HCT116 (cell line): Measurements from ENCODE around the gene TRAF5. TPM values are rescaled to one million over a fixed set of nuclear protein-coding genes. Genes with fewer than 3 reads are reported as not detected.

Source experiments
- ATAC-seq: fragments of 200-7000 bp; cut with Tn5 transposase; 2 replicates; pipeline ENCODE4 v1.9.1; 2020; ENCODE audit warnings: mild to moderate bottlenecking, moderate library complexity
- BruUV-seq: library from RNA; stranded (reverse); fragments of 400-500 nt; replicated peaks from 2 replicates; lab custom pipeline; 2021; lab: Mats Ljungman, UMichigan
- CTCF ChIA-PET: fragments of 300-600 bp; sonication (Branson Sonifier 250); formaldehyde crosslinking; loops from one replicate; lab custom pipeline; 2021; ENCODE audit warnings: antibody characterized with exemption; lab: Charles Lee
- POLR2A ChIA-PET: fragments of 300-600, 350-600 bp; sonication (Branson Sonifier 250); formaldehyde crosslinking; loops from one replicate; lab custom pipeline; 2021; ENCODE audit warnings: antibody characterized with exemption; lab: Charles Lee
- RAD21 ChIA-PET, 2 experiments: fragments of 300-600 bp; sonication (Branson Sonifier 250); formaldehyde crosslinking; loops; one replicate each; lab custom pipeline; 2023; ENCODE audit warnings: low total read pairs in 2 of 2; ENCODE audit not compliant: uncharacterized antibody in 2 of 2, unreplicated experiment in 2 of 2, low non-redundant PET in 1 of 2; lab: Charles Lee
- DNase-seq: peaks from one replicate; pipeline ENCODE4 v3.0.0-alpha.2; 2010; ENCODE audit warnings: low read depth, low spot score
- H2AFZ ChIP-seq: fragments of 200-600 bp; shearing (Covaris generic), sonication (generic); 2 replicates; pipeline ENCODE4 v1.6.1; 2017; ENCODE audit warnings: low read depth, mixed run types, mixed read lengths, antibody characterized with exemption, low read length; ENCODE audit not compliant: poor library complexity, severe bottlenecking
- H3K27ac ChIP-seq: 2 replicates; pipeline ENCODE4 v1.5.1; 2012; ENCODE audit warnings: low read depth, low read length
- H3K27me3 ChIP-seq: fragments of 200-600 bp; sonication (generic); 2 replicates; pipeline ENCODE4 v1.6.1; 2016; ENCODE audit warnings: mixed run types, low read length, mixed read lengths; ENCODE audit not compliant: insufficient read depth
- H3K36me3 ChIP-seq, 2 experiments: fragments of 200-500 bp in 1 of 2; fragments of 200-600 bp in 1 of 2; sonication (Bioruptor generic) in 1 of 2; sonication (generic) in 1 of 2; 2 replicates each; pipeline versions ENCODE4 v1.5.1 to v1.6.1; 2014 to 2016; ENCODE audit warnings: low read length in 2 of 2, inconsistent platforms in 1 of 2, mixed read lengths in 1 of 2, mixed run types in 1 of 2; ENCODE audit not compliant: insufficient read depth in 2 of 2, control insufficient read depth in 1 of 2
- H3K4me1 ChIP-seq, 2 experiments: fragments of 200-600 bp in 1 of 2; sonication (generic) in 1 of 2; 2 replicates each; pipeline versions ENCODE4 v1.5.1 to v1.6.1; 2012 to 2017; ENCODE audit warnings: low read length in 2 of 2, inconsistent platforms in 1 of 2, mild to moderate bottlenecking in 1 of 2, mixed read lengths in 1 of 2, mixed run types in 1 of 2, moderate library complexity in 1 of 2; ENCODE audit not compliant: insufficient read depth in 2 of 2, control insufficient read depth in 1 of 2
- H3K4me2 ChIP-seq: fragments of 200-600 bp; sonication (generic); 2 replicates; pipeline ENCODE4 v1.6.1; 2017; ENCODE audit warnings: mixed run types, low read length, mixed read lengths
- H3K4me3 ChIP-seq, 2 experiments: fragments of 200-600 bp in 1 of 2; sonication (generic) in 1 of 2; replicated peaks in 1 of 2; 2 replicates each; pipeline ENCODE4 v1.5.1; 2011 to 2016; ENCODE audit warnings: low read length in 2 of 2, control low read depth in 1 of 2, low read depth in 1 of 2, mild to moderate bottlenecking in 1 of 2, mixed read lengths in 1 of 2, mixed run types in 1 of 2
- H3K79me2 ChIP-seq: fragments of 200-600 bp; sonication (generic); 2 replicates; pipeline ENCODE4 v1.6.1; 2017; ENCODE audit warnings: mild to moderate bottlenecking, mixed run types, low read length, moderate library complexity, mixed read lengths; ENCODE audit not compliant: insufficient read depth
- H3K9ac ChIP-seq: fragments of 200-600 bp; sonication (generic); 2 replicates; pipeline ENCODE4 v1.6.1; 2016; ENCODE audit warnings: low read length, mixed read lengths
- H3K9me2 ChIP-seq: fragments of 200-600 bp; sonication (generic), shearing (Covaris generic); 2 replicates; pipeline ENCODE4 v1.6.1; 2017; ENCODE audit warnings: mixed run types, mild to moderate bottlenecking, moderate library complexity; ENCODE audit not compliant: insufficient read depth
- H3K9me3 ChIP-seq, 2 experiments: fragments of 200-500 bp in 1 of 2; fragments of 200-600 bp in 1 of 2; sonication (Bioruptor generic) in 1 of 2; sonication (generic) in 1 of 2; 2 replicates each; pipeline ENCODE4 v1.6.1; 2014 to 2017; ENCODE audit warnings: low read length in 2 of 2, mixed read lengths in 2 of 2, inconsistent platforms in 1 of 2, low read depth in 1 of 2, mild to moderate bottlenecking in 1 of 2, mixed run types in 1 of 2, moderate library complexity in 1 of 2; ENCODE audit not compliant: control insufficient read depth in 1 of 2, insufficient read depth in 1 of 2
- H4K20me1 ChIP-seq: fragments of 200-600 bp; sonication (generic), shearing (Covaris generic); 2 replicates; pipeline ENCODE4 v1.6.1; 2017; ENCODE audit warnings: mixed run types, mild to moderate bottlenecking, moderate library complexity; ENCODE audit not compliant: insufficient read depth
- CBX3 ChIP-seq: IDR thresholded peaks from 2 replicates; pipeline ENCODE4 v1.6.1; 2012; ENCODE audit warnings: low read depth
- CEBPB ChIP-seq: IDR thresholded peaks from 2 replicates; pipeline ENCODE4 v1.6.1; 2012; ENCODE audit warnings: low read depth
- EGR1 ChIP-seq: IDR thresholded peaks from 2 replicates; pipeline ENCODE4 v1.6.1; 2012; ENCODE audit warnings: low read depth
- EZH2 ChIP-seq: fragments of 200-600 bp; sonication (generic); IDR thresholded peaks from 2 replicates; pipeline ENCODE4 v1.6.1; 2017; ENCODE audit warnings: antibody characterized with exemption, mixed run types
- EZH2phosphoT487 ChIP-seq: fragments of 200-600 bp; IDR thresholded peaks from 2 replicates; pipeline ENCODE4 v1.6.1; 2018; ENCODE audit warnings: antibody characterized with exemption, borderline replicate concordance
- FOSL1 ChIP-seq: IDR thresholded peaks from 2 replicates; pipeline ENCODE4 v1.6.1; 2012; ENCODE audit warnings: low read depth
- POLR2A ChIP-seq: IDR thresholded peaks from 2 replicates; pipeline ENCODE4 v1.7.0; 2011; ENCODE audit warnings: borderline replicate concordance; ENCODE audit not compliant: insufficient read depth, insufficient read length; ENCODE audit errors: extremely low read depth
- POLR2AphosphoS5 ChIP-seq: IDR thresholded peaks from 2 replicates; pipeline ENCODE4 v1.6.1; 2011; ENCODE audit warnings: mild to moderate bottlenecking, low read depth, low read length, moderate library complexity
- SIN3A ChIP-seq: IDR thresholded peaks from 2 replicates; pipeline ENCODE4 v1.6.1; 2012; ENCODE audit warnings: low read depth
- SP1 ChIP-seq: IDR thresholded peaks from 2 replicates; pipeline ENCODE4 v1.6.1; 2012; ENCODE audit warnings: low read depth
- SRF ChIP-seq: IDR thresholded peaks from 2 replicates; pipeline ENCODE4 v1.6.1; 2012; ENCODE audit warnings: low read depth
- YY1 ChIP-seq: IDR thresholded peaks from 2 replicates; pipeline ENCODE4 v1.6.1; 2011; ENCODE audit warnings: low read length, low read depth, moderate library complexity, mild to moderate bottlenecking; ENCODE audit not compliant: insufficient replicate concordance; ENCODE audit errors: extremely low read depth
- ZFX ChIP-seq: fragments of 450-650 bp; IDR thresholded peaks from 2 replicates; pipeline ENCODE4 v1.6.1; 2017
- ZNF274 ChIP-seq: fragments of 200-500 bp; sonication (Bioruptor generic); IDR thresholded peaks from 2 replicates; pipeline ENCODE4 v1.6.1; 2014; ENCODE audit warnings: mild to moderate bottlenecking, low read depth, low read length, inconsistent platforms
- intact Hi-C: fragments of 100-400 bp; cut with micrococcal nuclease; formaldehyde crosslinking; loops from 2 replicates; pipeline ENCODE4 v1.10.0; 2022
- total RNA-seq: library from RNA; stranded (reverse); gene quantifications from one replicate; pipeline ENCODE4 v1.2.1, GENCODE V29; 2021; ENCODE audit not compliant: unreplicated experiment
- TF ChIP-seq, protein P1 (sequence below), 3 experiments: fragments of 200-600 bp in 1 of 3; sonication (generic) in 1 of 3; IDR thresholded peaks in 2 of 3; conservative IDR thresholded peaks in 1 of 3; 2 replicates each; pipeline ENCODE4 v1.5.1; 2012 to 2017; ENCODE audit warnings: low read depth in 2 of 3, low read length in 2 of 3, antibody characterized with exemption in 1 of 3, borderline replicate concordance in 1 of 3, control low read depth in 1 of 3, mild to moderate bottlenecking in 1 of 3, mixed read lengths in 1 of 3, mixed run types in 1 of 3, moderate library complexity in 1 of 3; ENCODE audit not compliant: insufficient read depth in 1 of 3
- TF ChIP-seq, protein P2 (sequence below): IDR thresholded peaks from 2 replicates; pipeline ENCODE4 v1.6.1; 2012
- TF ChIP-seq, protein P3 (sequence below): IDR thresholded peaks from 2 replicates; pipeline ENCODE4 v1.6.1; 2011; ENCODE audit warnings: mild to moderate bottlenecking, low read length, moderate library complexity; ENCODE audit not compliant: insufficient replicate concordance; ENCODE audit errors: extremely low read depth
- TF ChIP-seq, protein P4 (sequence below): IDR thresholded peaks from 2 replicates; pipeline ENCODE4 v1.6.1; 2012

The TRAF5 gene
- total RNA-seq, 1 experiment from 2014 or later: 6.5 TPM

DNA sequence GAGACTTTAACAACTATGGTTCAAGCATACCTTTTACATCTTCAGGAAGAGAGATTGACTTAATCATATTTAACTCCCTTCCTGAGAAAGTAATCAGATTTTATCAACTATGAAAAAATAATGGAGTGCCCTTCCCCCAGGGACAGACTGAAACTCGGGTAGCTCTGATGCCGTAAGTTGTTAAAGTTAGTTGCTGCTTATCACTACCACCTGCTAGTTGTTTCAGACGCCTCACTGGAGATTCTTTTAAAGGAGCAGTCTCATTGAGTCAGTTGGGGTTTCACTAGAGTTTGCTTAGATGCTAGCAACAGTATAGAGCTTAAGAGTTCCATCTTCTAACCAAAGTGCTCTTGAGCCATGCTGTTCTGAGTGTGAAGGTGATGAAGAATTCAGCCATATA lies 17.0 kb upstream of the TRAF5 start:
- Histone ChIP-seq H3K4me3 (no peak overlapping the region), H3K9ac (no peak overlapping the region), H3K36me3 (peaks cover 3 to 7% of the 10 kb centered on the region in 2 experiments; a peak in 3 of 4 replicates), H2AFZ (no peak overlapping the region), H3K79me2 (no peaks in the 10 kb centered on the region), H3K4me2 (no peak overlapping the region), H3K9me2 (no peaks in the 10 kb centered on the region), H3K27ac (no peak overlapping the region), H3K9me3 (no peaks in the 10 kb centered on the region), H4K20me1 (no peaks in the 10 kb centered on the region), H3K4me1 (no peaks in the 10 kb centered on the region), H3K27me3 (no peaks in the 10 kb centered on the region)
- RAD21 ChIA-PET: no interaction called here
- POLR2A ChIA-PET: no interaction called here
- TF ChIP-seq, protein P1, sequence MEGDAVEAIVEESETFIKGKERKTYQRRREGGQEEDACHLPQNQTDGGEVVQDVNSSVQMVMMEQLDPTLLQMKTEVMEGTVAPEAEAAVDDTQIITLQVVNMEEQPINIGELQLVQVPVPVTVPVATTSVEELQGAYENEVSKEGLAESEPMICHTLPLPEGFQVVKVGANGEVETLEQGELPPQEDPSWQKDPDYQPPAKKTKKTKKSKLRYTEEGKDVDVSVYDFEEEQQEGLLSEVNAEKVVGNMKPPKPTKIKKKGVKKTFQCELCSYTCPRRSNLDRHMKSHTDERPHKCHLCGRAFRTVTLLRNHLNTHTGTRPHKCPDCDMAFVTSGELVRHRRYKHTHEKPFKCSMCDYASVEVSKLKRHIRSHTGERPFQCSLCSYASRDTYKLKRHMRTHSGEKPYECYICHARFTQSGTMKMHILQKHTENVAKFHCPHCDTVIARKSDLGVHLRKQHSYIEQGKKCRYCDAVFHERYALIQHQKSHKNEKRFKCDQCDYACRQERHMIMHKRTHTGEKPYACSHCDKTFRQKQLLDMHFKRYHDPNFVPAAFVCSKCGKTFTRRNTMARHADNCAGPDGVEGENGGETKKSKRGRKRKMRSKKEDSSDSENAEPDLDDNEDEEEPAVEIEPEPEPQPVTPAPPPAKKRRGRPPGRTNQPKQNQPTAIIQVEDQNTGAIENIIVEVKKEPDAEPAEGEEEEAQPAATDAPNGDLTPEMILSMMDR (IDR thresholded peaks at IDR 0.05 in 2 of 3, conservative IDR thresholded peaks at IDR 0.05 in 1 of 3; ENCODE audit: borderline replicate concordance in 1 of 3, insufficient read depth in 1 of 3, low read depth in 2 of 3, low read length in 2 of 3): no peak
- TF ChIP-seq FOSL1 (no peak), POLR2AphosphoS5 (no peak), ZFX (no peak), SIN3A (no peak), POLR2A (no peak), SRF (no peak), EGR1 (no peak), SP1 (no peak), YY1 (no peak), EZH2 (no peak), CEBPB (no peak), CBX3 (no peak), ZNF274 (no peak), EZH2phosphoT487 (no peak)
- TF ChIP-seq, protein P2, sequence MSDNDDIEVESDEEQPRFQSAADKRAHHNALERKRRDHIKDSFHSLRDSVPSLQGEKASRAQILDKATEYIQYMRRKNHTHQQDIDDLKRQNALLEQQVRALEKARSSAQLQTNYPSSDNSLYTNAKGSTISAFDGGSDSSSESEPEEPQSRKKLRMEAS: no peak
- TF ChIP-seq, protein P3, sequence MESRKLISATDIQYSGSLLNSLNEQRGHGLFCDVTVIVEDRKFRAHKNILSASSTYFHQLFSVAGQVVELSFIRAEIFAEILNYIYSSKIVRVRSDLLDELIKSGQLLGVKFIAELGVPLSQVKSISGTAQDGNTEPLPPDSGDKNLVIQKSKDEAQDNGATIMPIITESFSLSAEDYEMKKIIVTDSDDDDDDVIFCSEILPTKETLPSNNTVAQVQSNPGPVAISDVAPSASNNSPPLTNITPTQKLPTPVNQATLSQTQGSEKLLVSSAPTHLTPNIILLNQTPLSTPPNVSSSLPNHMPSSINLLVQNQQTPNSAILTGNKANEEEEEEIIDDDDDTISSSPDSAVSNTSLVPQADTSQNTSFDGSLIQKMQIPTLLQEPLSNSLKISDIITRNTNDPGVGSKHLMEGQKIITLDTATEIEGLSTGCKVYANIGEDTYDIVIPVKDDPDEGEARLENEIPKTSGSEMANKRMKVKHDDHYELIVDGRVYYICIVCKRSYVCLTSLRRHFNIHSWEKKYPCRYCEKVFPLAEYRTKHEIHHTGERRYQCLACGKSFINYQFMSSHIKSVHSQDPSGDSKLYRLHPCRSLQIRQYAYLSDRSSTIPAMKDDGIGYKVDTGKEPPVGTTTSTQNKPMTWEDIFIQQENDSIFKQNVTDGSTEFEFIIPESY: no peak
- TF ChIP-seq, protein P4, sequence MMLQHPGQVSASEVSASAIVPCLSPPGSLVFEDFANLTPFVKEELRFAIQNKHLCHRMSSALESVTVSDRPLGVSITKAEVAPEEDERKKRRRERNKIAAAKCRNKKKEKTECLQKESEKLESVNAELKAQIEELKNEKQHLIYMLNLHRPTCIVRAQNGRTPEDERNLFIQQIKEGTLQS: no peak
- intact Hi-C loops: no loop called here
- BruUV-seq: no TSS peak
- DNase-seq (no peak), ATAC-seq (no peak)
- CTCF ChIA-PET: no interaction called here
